C4-2B (cell line): Measurements from ENCODE around the gene CASP9.

Source experiments
- H3K27ac ChIP-seq: fragments of 450-650 bp; 2 replicates; pipeline ENCODE4 v1.5.1; 2017
- CTCF ChIP-seq: fragments of 450-650 bp; conservative IDR thresholded peaks from 2 replicates; pipeline ENCODE4 v1.5.1; 2017; ENCODE audit warnings: mild to moderate bottlenecking
- ZFX ChIP-seq: fragments of 450-650 bp; IDR thresholded peaks from 2 replicates; pipeline ENCODE4 v1.6.1; 2017

Gene CASP9

GRCh38 chr1:15448877-15449462 lies 75.0 kb downstream of the CASP9 start:
- TF ChIP-seq CTCF = no peak
- no peak for TF ChIP-seq ZFX
- no peak overlapping the region for H3K27ac ChIP-seq

- H3K27ac ChIP-seq = no peak overlapping the region
- no peak for TF ChIP-seq ZFX
- TF ChIP-seq CTCF = no peak
These were observed 77.8 kb downstream of the CASP9 start for GRCh38 chr1:15446212-15446611.

- no peak overlapping the region for H3K27ac ChIP-seq
- TF ChIP-seq CTCF (no peak), ZFX (no peak)
These were observed 78.5 kb downstream of the CASP9 start for GRCh38 chr1:15445390-15446122.

- no peak overlapping the region for H3K27ac ChIP-seq
- TF ChIP-seq ZFX = no peak
- TF ChIP-seq CTCF = no peak
These were observed 79.3 kb downstream of the CASP9 start for GRCh38 chr1:15444468-15445389.

- H3K27ac ChIP-seq = no peak overlapping the region
- TF ChIP-seq ZFX (no peak), CTCF (no peak)
These were observed 80.7 kb downstream of the CASP9 start for GRCh38 chr1:15443281-15443680.

GRCh38 chr1:15442759-15443158 lies 81.3 kb downstream of the CASP9 start:
- TF ChIP-seq ZFX (no peak), CTCF (no peak)
- H3K27ac ChIP-seq = no peak overlapping the region

GRCh38 chr1:15442119-15442518 lies 81.9 kb downstream of the CASP9 start:
- no peak overlapping the region for H3K27ac ChIP-seq
- TF ChIP-seq ZFX = no peak
- TF ChIP-seq CTCF = no peak
